Spleen (tissue), 11 donors: ENCODE data around the gene SNX24. TPM values are rescaled to one million over a fixed set of nuclear protein-coding genes. Genes with fewer than 3 reads are reported as not detected.

Experiments
- DNase-seq: peaks from one replicate; pipeline ENCODE4 v3.0.0-alpha.2; 2020
- H3K27ac ChIP-seq, 8 donors: fragments of 200-600 bp; sonication (generic) in 7 of 8; 1 replicate in 4 of 8; 2 replicates in 4 of 8; pipeline versions ENCODE4 v1.5.0 to v1.8.0; 2016 to 2021; ENCODE audit warnings: inconsistent platforms in 4 of 8, mild to moderate bottlenecking in 4 of 8, moderate library complexity in 1 of 8
- H3K27me3 ChIP-seq, 7 donors: fragments of 200-600 bp; sonication (generic) in 6 of 7; replicated peaks in 1 of 7; 1 replicate in 4 of 7; 2 replicates in 3 of 7; pipeline versions ENCODE4 v1.5.0 to v1.8.0; 2016 to 2021; ENCODE audit warnings: inconsistent platforms in 3 of 7, mild to moderate bottlenecking in 1 of 7
- H3K36me3 ChIP-seq, 6 donors: fragments of 200-600 bp; sonication (generic) in 5 of 6; 1 replicate in 4 of 6; 2 replicates in 2 of 6; pipeline versions ENCODE4 v1.5.0 to v1.8.0; 2016 to 2021; ENCODE audit warnings: inconsistent platforms in 2 of 6
- H3K4me1 ChIP-seq, 6 donors: fragments of 200-600 bp; sonication (generic) in 5 of 6; 1 replicate in 3 of 6; 2 replicates in 3 of 6; pipeline versions ENCODE4 v1.5.0 to v1.8.0; 2016 to 2021; ENCODE audit warnings: inconsistent platforms in 3 of 6
- H3K4me3 ChIP-seq, 8 donors: fragments of 200-600 bp; sonication (generic) in 7 of 8; 1 replicate in 4 of 8; 2 replicates in 4 of 8; pipeline versions ENCODE4 v1.5.0 to v1.8.0; 2016 to 2021; ENCODE audit warnings: inconsistent platforms in 4 of 8, mild to moderate bottlenecking in 4 of 8, moderate library complexity in 2 of 8
- H3K9me3 ChIP-seq, 8 donors: fragments of 200-600 bp; sonication (generic) in 7 of 8; 1 replicate in 4 of 8; 2 replicates in 4 of 8; pipeline versions ENCODE4 v1.5.0 to v1.8.0; 2016 to 2021; ENCODE audit warnings: inconsistent platforms in 4 of 8
- POLR2A ChIP-seq, 3 donors: fragments of 450-650 bp; IDR thresholded peaks; one replicate each; pipeline ENCODE4 v1.5.1; 2017; ENCODE audit warnings: antibody characterized with exemption in 3 of 3, mild to moderate bottlenecking in 1 of 3
- POLR2AphosphoS5 ChIP-seq, 3 donors: sonication (generic); formaldehyde crosslinking; IDR thresholded peaks; one replicate each; pipeline ENCODE4 v1.5.1; 2017; ENCODE audit warnings: antibody characterized with exemption in 3 of 3
- WGBS, 5 donors: extraction: QIAGEN DNeasy Blood & Tissue Kit in 3 of 5; methylation state at CpG; one replicate each; pipeline versions ENCODE4 v1.1.5 to v1.1.7; 2013 to 2018; 5-methylcytosine and 5-hydroxymethylcytosine counted together
- intact Hi-C: fragments of 100-400 bp; cut with DNase I; formaldehyde crosslinking; loops from one replicate; pipeline ENCODE4 v1.15.0; 2023; ENCODE audit warnings: low total_unique reads
- polyA plus RNA-seq, 3 donors: library from polyadenylated mRNA; stranded (reverse); fragments of 200-250 nt; gene quantifications; one replicate each; pipeline ENCODE4 v1.2.1, GENCODE V29; 2013
- total RNA-seq, 7 donors: library from RNA; depleted of rRNA in 3 of 7; stranded (reverse); fragments of >200 nt in 3 of 7; fragmentation: NEBNext Ultra II Directional in 4 of 7; extraction: Animal tissue kit (Norgen Biotek cat#: 25700) in 4 of 7; gene quantifications; one replicate each; pipeline versions ENCODE4 v1.1.0 to v1.2.1, GENCODE V29; 2016 to 2021
- TF ChIP-seq, protein P1 (sequence below), 11 experiments: fragments of 200-600 bp in 7 of 11; fragments of 450-650 bp in 4 of 11; sonication (generic) in 4 of 11; IDR thresholded peaks in 8 of 11; conservative IDR thresholded peaks in 3 of 11; 1 replicate in 7 of 11; 2 replicates in 4 of 11; pipeline versions ENCODE4 v1.4.0 to v1.8.0; 2016 to 2021; ENCODE audit warnings: antibody characterized with exemption in 11 of 11, inconsistent platforms in 4 of 11, mild to moderate bottlenecking in 1 of 11
- donor health status: healthy with polysubstance abuse.
- donor health status: DM: no; HTN: no; CAD: no; lungs with moderate emphysema.
- donor health status: DM: no; HTN: no; CAD: no.
- donor health status: Bipolar disorder and iron deficiency.
- donor health status: healthy.
- donor health status: DM: no; HTN: no; CAD: no.
- donor health status: DM: yes; HTN: yes; CAD: no.

Gene SNX24
- total and polyA plus RNA-seq, 10 donors = 5.2 to 17.4 (median 11.7) TPM

DNA sequence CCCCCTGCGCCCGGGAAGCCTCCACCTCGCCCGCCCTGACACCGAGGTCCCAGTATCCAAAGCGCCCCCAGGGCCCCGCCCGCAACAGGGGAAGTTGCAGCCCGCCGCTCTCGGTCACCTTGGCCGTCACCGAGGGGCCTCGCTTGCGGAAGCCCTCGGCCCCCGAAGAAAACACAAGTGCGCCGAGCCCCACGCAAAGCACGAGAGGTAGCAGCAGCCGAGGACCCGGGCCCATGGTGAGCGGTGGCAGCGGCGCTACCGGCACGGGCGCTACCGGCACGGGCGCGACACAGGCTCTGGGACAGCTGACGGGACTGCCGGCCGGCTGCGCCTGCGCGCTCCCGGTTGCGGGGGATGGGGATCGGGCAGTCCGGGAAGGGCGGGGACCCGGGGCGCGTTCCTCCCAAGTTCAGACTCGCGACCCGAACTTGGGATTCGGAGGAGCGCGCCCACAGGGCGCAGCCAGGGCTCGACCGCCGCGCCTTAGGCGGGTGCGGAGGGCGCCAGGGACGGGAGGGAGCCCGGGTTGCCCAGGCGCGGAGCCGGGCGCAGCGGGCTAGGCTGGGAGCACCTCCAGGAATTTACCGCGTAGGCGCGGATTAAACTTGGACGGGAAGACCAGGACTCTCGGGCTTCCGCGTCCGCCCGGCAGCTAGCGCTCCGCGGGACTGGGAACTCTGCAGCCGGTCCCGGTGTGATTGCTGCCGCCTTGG, 191.1 kb downstream of the SNX24 start, which contains the start of gene PPIC:
TSS of gene PPIC (minus strand) at position 335 of the 713 bp plus-strand sequence. CDS start at position 235, 100 bp downstream.
- DNase-seq = peak; percentile 81
- intact Hi-C loops = no loop called here
- Histone ChIP-seq H3K36me3 (no peaks in the 10 kb centered on the region), H3K27me3 (peaks cover 2 to 74% (median 23%) of the 10 kb centered on the region in 7 donors), H3K4me1 (peaks cover 5 to 28% (median 24%) of the 10 kb centered on the region in 6 donors), H3K27ac (peak within 1 kb of the TSS; percentile 57 to 85 (median 80)), H3K4me3 (peak within 1 kb of the TSS; percentile 60 to 86 (median 75)), H3K9me3 (no peaks in the 10 kb centered on the region)
- TF ChIP-seq POLR2AphosphoS5 (IDR thresholded peaks at IDR 0.05) = peak; percentile 25 to 77 (median 75)
- TF ChIP-seq, protein P1, sequence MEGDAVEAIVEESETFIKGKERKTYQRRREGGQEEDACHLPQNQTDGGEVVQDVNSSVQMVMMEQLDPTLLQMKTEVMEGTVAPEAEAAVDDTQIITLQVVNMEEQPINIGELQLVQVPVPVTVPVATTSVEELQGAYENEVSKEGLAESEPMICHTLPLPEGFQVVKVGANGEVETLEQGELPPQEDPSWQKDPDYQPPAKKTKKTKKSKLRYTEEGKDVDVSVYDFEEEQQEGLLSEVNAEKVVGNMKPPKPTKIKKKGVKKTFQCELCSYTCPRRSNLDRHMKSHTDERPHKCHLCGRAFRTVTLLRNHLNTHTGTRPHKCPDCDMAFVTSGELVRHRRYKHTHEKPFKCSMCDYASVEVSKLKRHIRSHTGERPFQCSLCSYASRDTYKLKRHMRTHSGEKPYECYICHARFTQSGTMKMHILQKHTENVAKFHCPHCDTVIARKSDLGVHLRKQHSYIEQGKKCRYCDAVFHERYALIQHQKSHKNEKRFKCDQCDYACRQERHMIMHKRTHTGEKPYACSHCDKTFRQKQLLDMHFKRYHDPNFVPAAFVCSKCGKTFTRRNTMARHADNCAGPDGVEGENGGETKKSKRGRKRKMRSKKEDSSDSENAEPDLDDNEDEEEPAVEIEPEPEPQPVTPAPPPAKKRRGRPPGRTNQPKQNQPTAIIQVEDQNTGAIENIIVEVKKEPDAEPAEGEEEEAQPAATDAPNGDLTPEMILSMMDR (IDR thresholded peaks at IDR 0.05 in 8 of 11, conservative IDR thresholded peaks at IDR 0.05 in 3 of 11) = no peak
- peak in 1 of 3 donors; percentile 23 for TF ChIP-seq POLR2A (IDR thresholded peaks at IDR 0.05)
- 1 to 7% (median 1%) methylated on average over 3 to 84 of the region's 84 CpGs for WGBS, 5 donors

DNA sequence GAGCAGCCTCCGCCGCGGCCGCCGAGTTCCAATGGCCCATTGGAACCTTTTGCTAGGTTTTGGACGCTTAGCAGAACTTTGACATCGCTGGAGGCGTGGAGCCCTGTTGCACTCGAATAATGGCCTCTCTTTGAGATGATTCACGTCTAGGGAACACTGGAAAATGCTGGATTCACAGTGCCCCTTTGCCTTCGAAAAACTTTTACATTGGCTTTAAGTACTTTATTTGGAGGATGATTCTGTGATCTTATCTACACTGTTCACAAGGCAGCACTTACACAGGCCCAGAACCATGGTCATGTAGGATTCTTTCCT, 191.6 kb downstream of the SNX24 start:
- intact Hi-C loops = no loop called here
- H3K36me3 ChIP-seq = no peaks in the 10 kb centered on the region
- peak overlapping the region; percentile 60 to 86 (median 75) for H3K4me3 ChIP-seq
- H3K4me1 ChIP-seq = peaks cover 5 to 28% (median 24%) of the 10 kb centered on the region in 6 donors
- TF ChIP-seq POLR2AphosphoS5 (IDR thresholded peaks at IDR 0.05) (no peak), POLR2A (IDR thresholded peaks at IDR 0.05) (no peak)
- TF ChIP-seq, protein P1 (IDR thresholded peaks at IDR 0.05 in 8 of 11, conservative IDR thresholded peaks at IDR 0.05 in 3 of 11) = no peak
- no peak for DNase-seq
- 2 to 12% (median 4%) methylated on average over 6 to 11 of the region's 11 CpGs for WGBS, 5 donors
- no peaks in the 10 kb centered on the region for H3K9me3 ChIP-seq
- H3K27ac ChIP-seq = peak overlapping the region; percentile 57 to 85 (median 80)
- peaks cover 2 to 69% (median 23%) of the 10 kb centered on the region in 7 donors for H3K27me3 ChIP-seq

DNA sequence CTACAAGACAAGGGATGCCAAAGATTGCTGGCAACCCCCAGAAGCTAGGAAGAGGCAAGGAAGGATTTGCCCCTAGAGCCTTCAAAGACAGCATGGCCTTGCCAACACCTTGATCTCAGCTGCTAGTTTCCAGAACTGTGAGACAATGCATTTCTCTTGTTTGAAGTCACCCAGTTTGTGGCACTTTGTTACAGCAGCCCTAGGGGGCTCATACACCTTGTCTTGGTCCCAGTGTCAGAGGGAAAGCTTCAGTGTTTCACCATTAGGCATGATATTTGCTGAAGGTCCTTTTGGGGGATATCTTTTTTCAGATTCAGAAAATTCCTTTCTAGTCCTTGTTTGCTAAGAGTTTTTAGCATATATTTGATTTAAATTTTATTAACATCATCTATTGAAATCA, 194.3 kb downstream of the SNX24 start:
- DNase-seq = no peak
- intact Hi-C loops = no loop called here
- TF ChIP-seq POLR2A (IDR thresholded peaks at IDR 0.05) (no peak), POLR2AphosphoS5 (IDR thresholded peaks at IDR 0.05) (no peak)
- TF ChIP-seq, protein P1 (IDR thresholded peaks at IDR 0.05 in 8 of 11, conservative IDR thresholded peaks at IDR 0.05 in 3 of 11) = no peak
- Histone ChIP-seq H3K36me3 (no peaks in the 10 kb centered on the region), H3K9me3 (no peaks in the 10 kb centered on the region), H3K27me3 (peaks cover 0 to 70% (median 23%) of the 10 kb centered on the region in 7 donors), H3K27ac (no peak overlapping the region), H3K4me1 (peaks cover 5 to 28% (median 24%) of the 10 kb centered on the region in 6 donors), H3K4me3 (no peak overlapping the region)

DNA sequence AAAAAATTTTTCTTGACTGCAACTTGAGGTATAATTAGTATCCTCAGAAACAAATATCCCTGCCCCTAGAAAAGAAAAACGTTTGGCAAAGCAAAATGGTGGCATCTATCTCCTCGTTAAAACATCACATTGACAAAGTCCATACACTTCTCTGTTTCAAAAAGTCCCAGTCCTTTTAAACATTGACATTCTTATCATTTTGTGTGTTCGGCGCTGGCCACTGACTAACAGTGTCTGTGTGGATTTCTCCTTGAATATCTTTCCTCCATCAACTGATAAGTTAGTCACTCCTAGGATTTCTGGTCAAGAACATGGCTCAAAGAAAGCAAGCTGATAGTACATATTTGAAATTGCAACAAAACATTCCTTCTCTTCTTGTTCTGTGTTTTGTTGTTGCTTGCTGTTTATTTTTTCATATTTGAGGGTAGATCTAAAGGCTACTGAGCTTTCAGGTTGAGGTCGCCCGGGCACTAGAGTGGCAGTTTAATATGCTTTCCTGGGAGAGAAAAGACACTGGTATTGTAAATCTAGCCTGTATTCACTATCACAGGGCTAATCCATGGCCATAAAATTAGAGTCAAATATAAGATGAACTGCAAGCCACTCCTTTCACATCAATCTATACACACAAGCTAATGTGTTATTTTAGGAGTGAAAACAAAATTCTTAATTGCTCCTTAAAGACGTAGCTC, 199.7 kb downstream of the SNX24 start:
- TF ChIP-seq POLR2AphosphoS5 (IDR thresholded peaks at IDR 0.05) = no peak
- TF ChIP-seq, protein P1 (IDR thresholded peaks at IDR 0.05 in 8 of 11, conservative IDR thresholded peaks at IDR 0.05 in 3 of 11) = no peak
- no peaks in the 10 kb centered on the region for H3K9me3 ChIP-seq
- no peak overlapping the region for H3K27ac ChIP-seq

More for the DNA sequence above, 199.7 kb downstream of the SNX24 start:
- no peak for DNase-seq
- Histone ChIP-seq H3K27me3 (peaks cover 0 to 42% (median 0%) of the 10 kb centered on the region in 7 donors), H3K4me1 (no peaks in the 10 kb centered on the region), H3K36me3 (no peaks in the 10 kb centered on the region), H3K4me3 (no peak overlapping the region)
- 69 to 83% (median 81%) methylated on average over 7 of the region's 7 CpGs for WGBS, 5 donors
- intact Hi-C loops = no loop called here
